GM23248 (cell line): ENCODE data around the gene MRPL10.

Experiments used
- EZH2 ChIP-seq: fragments of 200-600 bp; sonication (generic); IDR thresholded peaks from 2 replicates; pipeline ENCODE4 v1.6.1; 2018; ENCODE audit warnings: antibody characterized with exemption, mild to moderate bottlenecking; ENCODE audit not compliant: insufficient read depth, poor library complexity, severe bottlenecking
- EZH2phosphoT487 ChIP-seq: fragments of 200-600 bp; sonication (generic); IDR thresholded peaks from 2 replicates; pipeline ENCODE4 v1.6.1; 2018; ENCODE audit warnings: antibody characterized with exemption, moderate library complexity, mild to moderate bottlenecking, low read depth; ENCODE audit not compliant: insufficient read depth

DNA sequence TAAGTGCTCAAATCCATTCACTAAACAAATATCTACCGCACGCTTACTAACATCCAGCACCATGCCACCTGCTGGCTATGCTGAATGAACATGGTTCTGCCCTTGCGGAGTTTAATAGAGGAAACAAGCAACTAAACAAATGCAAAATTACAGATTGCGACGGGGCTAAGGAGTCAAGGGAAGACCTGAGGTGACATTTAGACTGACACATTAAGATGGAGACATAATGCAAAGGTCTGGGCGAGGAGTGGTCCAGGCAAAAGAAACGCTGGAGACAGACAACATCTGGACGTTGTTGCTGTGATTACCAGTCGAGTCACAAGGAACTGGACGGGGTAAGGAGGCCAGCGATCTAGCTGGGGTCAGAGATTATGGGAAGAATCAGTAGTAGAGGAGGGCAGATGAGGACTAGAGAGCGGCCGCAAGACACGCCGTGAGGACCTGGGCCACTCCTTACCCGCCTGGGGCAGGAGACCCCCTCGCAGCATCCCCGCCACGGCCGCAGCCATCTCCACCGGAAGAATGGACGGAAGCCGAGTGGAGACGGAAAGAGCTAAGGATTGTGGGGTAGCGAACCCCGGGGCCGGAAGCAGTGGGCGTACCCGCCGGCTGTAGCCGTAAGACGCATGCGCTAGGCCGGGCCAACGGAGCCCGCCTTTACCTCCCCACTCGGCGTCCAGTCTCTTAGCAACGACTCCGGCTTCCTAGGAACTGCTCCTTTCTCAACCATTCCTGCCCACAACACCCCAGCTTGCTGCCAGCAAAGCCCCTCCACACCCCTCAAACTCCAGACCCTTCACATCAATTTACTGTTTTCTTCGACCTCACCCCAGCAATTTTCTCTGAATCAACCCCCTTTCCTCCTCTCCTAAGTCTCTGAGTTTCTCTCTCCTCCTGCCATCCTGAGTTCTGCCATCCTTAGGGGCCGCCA lies at the start of gene MRPL10, which contains the start of gene LRRC46:
- TF ChIP-seq EZH2phosphoT487, result no peak
- TF ChIP-seq EZH2, result no peak
